NCI-H2196 (cell line): Measurements from ENCODE around the gene LHB.

Experiments used
- DNase-seq: peaks from one replicate; lab custom pipeline; 2025; ENCODE audit not compliant: unreplicated experiment; lab: John Stamatoyannopoulos, UW

Gene LHB

DNA sequence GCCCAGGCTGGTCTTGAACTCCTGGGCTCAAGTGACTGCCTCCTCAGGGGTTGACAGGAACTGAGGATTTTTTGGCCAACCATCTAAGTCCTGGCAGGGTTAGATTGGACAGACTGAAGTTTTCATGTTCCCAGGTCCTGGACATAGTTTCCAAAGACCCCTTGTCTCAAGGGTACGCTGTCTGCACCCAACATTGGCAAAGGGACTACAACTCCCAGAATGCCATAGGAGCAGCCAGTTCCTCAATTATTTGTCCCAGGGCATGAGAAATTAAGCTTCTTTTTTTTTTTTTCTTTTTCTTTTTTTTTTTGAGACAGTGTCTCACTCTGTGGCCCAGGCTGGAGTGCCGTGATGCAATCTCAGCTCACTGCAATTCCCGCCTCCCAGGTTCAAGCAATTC is 30.7 kb downstream of the LHB start:
- DNase-seq = no peak

- DNase-seq = no peak
Observed at GRCh38 chr19:48985711-48986110, 31.2 kb downstream of the LHB start.

DNA sequence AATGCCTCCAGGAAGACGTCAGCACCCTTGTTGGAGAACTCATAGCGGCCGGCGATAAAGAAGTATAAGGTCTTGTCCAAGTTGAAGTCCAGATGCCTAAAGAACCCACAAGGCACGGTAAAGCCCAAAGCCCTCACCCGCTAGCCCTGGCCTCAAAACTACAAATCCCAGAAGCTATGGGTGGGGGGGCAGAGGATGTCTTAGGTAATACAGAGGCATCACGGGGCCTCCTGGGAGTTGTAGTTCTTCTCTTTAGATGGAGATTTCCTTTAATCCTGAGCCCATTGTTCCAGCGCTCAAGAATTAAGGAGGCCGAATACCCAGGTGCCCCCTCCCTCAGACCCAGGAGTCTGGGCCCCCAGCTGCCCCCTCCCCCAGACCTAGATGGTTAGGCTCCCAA is 34.6 kb downstream of the LHB start:
- DNase-seq = no peak

GRCh38 chr19:48977061-48977460 is 39.8 kb downstream of the LHB start:
- DNase-seq = no peak

DNA sequence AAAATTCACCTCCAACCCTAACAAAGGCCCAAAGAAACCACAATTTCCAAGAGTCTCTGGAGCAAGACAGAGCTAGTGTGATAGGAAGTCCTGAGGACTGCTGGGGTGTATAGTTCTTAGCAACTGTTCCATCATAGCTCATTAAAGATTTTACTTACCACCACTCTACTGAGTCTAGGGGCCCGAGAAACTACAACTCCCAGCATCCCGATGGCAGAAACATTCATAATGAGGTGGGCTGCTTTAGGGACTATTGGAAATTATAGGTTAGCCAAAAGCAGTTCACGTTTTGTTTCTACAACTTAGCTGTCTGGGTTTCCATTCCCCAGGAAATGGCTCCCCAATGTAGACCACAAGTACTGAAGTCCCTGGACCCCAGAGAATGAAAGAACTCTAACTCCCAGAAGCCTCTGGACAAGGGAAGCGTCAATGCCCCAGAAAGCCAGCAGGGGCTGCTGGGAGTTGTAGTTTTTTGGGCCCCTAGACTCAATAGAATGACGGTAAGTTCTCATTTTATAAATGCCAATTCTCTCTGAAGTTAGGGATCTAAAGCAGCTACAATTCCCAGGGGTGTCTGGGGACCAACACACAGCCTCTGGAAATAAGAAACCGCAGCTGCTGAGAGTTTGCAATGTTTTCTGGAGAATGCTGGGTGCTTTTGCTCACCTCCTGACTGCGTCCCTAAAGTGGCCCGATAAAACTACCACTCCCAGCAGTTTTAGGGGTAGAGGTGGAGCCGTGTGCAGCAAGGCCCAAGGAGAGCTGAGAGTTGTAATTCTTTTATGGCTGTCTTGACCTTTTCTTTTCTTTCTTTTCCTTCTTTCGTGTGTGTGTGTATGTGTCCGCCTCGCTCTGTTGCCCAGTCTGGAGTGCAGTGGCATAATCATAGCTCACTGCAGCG is 40.7 kb downstream of the LHB start:
- DNase-seq = peak; percentile 24

- DNase-seq = peak; percentile 59
Observed at GRCh38 chr19:48970923-48971395, 45.9 kb downstream of the LHB start.

GRCh38 chr19:48970139-48970766 is 46.6 kb downstream of the LHB start:
- DNase-seq = no peak

DNA sequence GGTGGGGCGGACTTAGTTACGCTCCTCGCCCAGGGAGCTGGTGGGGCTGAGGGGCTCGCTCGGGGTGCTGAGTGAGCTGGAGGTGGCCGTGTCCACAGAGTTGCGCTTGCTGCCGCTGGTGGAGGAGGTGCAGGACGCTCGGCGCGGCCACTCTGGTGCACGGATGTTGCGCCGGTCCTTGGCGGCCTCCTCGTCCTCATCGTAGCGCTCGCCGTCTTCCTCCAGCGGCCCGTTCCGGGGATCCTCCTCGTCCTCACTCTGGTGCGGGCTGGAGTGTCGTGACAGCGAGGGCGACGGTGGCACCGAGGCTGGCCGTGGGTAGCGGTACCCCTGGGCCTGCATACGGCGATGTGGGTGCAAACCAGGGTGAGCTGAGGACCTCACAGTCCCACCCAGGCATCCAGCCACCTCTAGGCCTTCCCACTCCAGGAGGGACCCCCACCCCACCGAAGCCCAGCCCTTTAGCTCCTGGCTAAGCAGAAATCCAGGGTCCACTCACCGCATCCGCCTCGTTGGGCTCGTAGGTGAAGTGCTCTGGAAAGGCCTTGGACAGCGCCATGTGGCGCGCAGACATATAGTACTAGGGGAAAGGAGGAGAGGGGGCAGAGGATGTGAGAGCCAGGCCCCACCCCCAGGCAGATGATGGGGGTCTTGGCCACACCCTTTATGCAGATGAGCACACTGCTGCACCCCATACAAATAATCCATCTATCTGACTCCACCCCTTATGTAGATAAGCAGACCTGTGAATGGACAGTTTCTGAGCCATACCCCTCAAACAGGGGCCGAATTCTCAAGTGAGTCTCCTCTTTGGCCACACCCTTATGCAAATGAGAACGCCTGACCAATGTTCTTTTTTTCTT is 47.4 kb downstream of the LHB start:
- peak; percentile 21 for DNase-seq

DNA sequence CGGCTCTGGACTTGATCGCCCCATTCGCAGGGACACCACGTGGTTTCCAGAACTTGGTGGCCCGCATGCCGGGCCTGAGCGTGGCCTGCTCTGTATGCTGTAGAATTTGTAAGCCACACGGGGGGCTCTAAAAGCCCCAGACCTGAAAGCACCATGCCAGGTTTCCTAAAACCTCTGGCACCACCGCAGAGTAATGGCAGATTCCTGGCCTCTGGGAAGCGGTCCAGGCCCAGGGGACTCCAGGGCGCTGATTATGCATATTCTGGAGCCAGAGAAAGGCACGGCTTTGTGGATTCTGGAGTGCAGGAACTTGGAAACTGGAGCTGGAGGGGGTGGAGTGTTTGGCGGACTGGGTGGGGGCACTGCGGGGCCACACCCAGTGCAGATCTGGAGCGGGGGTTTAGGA is 48.1 kb downstream of the LHB start:
- no peak for DNase-seq

DNA sequence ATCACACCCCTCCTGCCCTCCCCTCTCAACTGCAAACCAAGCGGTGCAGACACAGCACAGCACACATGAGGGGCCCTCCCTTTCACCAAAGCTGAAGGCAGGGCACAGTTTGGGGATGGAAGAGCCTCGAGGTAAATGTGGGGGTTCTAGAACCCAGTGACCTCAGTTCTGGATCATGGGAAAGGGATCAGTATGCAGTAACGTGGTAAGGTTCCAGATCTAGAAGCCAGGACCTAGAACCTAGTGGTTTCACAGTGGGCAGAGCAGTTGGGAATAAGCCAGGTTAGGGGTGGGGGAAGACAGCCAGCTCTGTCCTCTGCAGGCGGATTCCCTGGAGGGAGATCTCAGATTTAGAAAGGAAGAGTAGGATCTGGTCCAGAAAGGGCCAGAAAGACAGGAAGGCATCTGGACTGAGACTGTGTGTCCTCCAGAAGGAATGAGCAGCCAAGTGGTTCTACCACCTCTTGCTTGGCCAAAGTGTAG is 48.7 kb downstream of the LHB start:
- DNase-seq = no peak

DNA sequence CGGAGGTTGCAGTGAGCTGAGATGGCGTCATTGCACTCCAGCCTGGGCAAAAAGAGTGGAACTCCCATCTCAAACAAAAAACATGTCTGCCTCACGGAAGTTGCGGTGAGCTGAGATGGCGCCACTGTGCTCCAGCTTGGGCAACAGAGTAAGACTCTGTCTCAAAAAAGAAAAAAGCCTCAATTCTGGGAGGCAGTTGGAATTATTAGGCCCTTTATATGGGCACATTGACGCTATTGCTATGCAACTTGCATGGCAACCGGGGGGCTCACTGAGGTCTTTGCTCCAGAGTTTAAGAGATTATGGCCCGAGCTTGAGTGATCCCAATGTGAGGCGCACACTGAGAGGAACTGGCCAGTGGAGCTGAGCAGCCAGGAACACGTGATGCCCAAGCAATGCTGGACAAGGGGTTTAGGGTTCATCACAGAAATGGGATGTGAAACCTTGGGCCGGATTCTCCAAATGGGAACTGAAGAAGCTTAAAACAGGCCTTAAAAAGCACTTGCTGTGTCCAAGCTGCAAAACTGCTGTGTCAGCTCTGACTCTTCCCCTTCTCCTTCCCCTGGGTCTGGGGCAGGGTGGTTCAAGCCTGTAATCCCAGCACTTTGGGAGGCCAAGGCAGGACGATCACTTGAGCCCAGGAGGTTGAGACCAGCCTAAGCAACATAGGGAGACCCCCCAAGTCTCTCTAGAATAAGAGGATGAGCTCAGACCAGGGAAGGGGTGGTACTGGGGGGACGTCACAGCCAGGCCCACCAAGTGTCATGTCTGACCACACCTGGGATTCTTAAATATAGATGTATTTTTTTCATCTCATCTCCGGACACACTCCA is 49.3 kb downstream of the LHB start:
- DNase-seq = no peak

DNA sequence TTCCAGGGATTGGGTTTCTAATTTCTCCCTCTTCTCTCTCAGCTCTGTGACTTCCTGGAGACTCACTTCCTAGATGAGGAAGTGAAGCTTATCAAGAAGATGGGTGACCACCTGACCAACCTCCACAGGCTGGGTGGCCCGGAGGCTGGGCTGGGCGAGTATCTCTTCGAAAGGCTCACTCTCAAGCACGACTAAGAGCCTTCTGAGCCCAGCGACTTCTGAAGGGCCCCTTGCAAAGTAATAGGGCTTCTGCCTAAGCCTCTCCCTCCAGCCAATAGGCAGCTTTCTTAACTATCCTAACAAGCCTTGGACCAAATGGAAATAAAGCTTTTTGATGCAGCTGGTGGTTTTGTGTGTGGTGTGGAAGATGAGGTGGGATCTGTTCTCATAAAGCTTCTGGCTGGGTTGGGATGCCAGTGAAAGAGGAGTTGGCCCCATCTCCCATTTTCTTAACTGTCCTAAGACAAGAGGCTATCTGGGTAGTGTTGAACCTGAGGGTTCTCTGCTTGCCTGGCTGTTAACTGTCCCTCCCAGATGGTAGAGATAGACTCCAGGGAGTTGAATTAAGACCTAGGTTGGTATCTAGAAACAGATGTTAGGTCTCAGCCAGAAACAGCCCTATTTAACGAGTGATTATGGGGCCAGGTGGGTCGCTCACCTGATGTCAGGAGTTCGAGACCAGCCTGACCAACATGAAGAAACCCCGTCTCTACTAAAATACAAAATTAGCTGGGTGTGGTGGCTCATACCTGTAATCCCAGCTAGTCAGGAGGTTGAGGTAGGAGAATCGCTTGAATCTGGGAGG is 50.1 kb downstream of the LHB start:
- DNase-seq = no peak
